Measurements from ENCODE around the gene HBZ.

DNA sequence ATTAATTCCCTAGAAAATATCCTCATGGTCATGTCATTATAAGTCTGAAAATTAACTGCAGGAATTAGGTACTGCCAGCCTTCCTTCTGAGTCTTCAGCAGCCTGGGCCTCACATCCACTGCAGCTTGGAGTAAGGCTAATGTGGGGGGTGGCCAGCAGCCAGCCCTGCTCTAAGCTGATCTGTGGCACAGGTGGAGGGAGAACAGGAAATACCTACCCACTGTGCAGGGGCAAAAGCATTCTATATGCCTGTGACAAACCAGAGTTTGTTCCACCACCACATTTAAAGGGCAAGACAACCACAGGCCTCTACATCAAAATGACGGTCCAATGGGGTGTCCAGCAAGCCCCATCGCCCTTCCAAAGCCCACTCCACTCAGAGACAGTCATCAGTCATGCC is 23.4 kb upstream of the HBZ start:
- no peak for TF ChIP-seq POLR2A (IDR thresholded peaks at IDR 0.05)
- TF ChIP-seq, protein P1, sequence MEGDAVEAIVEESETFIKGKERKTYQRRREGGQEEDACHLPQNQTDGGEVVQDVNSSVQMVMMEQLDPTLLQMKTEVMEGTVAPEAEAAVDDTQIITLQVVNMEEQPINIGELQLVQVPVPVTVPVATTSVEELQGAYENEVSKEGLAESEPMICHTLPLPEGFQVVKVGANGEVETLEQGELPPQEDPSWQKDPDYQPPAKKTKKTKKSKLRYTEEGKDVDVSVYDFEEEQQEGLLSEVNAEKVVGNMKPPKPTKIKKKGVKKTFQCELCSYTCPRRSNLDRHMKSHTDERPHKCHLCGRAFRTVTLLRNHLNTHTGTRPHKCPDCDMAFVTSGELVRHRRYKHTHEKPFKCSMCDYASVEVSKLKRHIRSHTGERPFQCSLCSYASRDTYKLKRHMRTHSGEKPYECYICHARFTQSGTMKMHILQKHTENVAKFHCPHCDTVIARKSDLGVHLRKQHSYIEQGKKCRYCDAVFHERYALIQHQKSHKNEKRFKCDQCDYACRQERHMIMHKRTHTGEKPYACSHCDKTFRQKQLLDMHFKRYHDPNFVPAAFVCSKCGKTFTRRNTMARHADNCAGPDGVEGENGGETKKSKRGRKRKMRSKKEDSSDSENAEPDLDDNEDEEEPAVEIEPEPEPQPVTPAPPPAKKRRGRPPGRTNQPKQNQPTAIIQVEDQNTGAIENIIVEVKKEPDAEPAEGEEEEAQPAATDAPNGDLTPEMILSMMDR (IDR thresholded peaks at IDR 0.05) = no peak
